Measurements from ENCODE around the gene TSPAN9. TPM values are rescaled to one million over a fixed set of nuclear protein-coding genes. Genes with fewer than 3 reads are reported as not detected.

Gene TSPAN9
- total and polyA plus RNA-seq, 10 of the 15 experiments (the other 5 are each of a cell fraction or from before 2014, with no cell fraction given) = 0.03 to 1.0 (median 0.12) TPM; not detected in 5

DNA sequence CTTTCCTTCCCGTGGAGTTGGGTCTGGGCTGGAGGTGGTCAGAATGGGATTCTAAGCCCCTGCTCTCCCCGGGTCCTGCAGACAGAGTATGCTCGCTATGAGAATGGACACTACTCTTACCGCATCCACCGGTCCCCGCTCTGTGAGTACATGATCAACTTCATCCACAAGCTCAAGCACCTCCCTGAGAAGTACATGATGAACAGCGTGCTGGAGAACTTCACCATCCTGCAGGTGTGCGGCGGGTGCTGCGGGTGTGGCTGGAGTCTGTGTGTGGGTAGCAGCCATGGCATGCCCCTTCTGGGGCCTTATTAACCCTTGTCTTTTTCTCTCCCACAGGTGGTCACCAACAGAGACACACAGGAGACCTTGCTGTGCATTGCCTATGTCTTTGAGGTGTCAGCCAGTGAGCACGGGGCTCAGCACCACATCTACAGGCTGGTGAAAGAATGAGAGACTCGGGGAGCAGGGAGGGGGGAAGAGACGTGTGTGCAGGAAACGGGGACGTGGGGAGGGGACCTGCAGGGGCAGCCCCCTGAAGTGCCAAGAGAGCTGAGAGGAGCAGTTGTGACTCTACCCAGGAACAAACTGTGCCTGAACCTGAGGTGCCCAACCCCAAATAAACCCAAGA lies 37.0 kb upstream of the TSPAN9 start:
- intact Hi-C loops (cut with micrococcal nuclease; ENCODE audit: unreplicated experiment) (no loop called here), in situ Hi-C loops (cut with MboI) (no loop called here)
- no peak for FAIRE-seq
- CTCF ChIA-PET = no interaction called here
- no peak overlapping the region for H3K9ac ChIP-seq (ENCODE audit: control insufficient read depth, insufficient read depth, low read length)
- RAD21 ChIA-PET (ENCODE audit: unreplicated experiment) = no interaction called here
- 38% methylated on average over 15 of the region's 15 CpGs for WGBS (ENCODE audit: insufficient coverage, insufficient replicate concordance, low lambda C conversion rate, missing lambda C conversion rate)
- no peaks in the 10 kb centered on the region; a peak in 1 of 4 replicates for H3K27me3 ChIP-seq (replicated peaks in 1 of 2; ENCODE audit: control insufficient read depth in 2 of 2, insufficient read depth in 2 of 2, low read length in 1 of 2)
- H2AFZ ChIP-seq (ENCODE audit: control insufficient read depth, low read depth, low read length) = no peak overlapping the region
- SMC1A ChIA-PET (ENCODE audit: uncharacterized antibody, unreplicated experiment) = no interaction called here
- no peak for TF ChIP-seq NFYB (IDR thresholded peaks at IDR 0.05; ENCODE audit: insufficient read depth, low read depth, low read length)
- TF ChIP-seq MYC (IDR thresholded peaks at IDR 0.05; ENCODE audit: insufficient read depth, insufficient read length, insufficient replicate concordance, low read length, severe bottlenecking) = no peak
- TF ChIP-seq SREBF2 (IDR thresholded peaks at IDR 0.05; ENCODE audit: low read length) = no peak
- TF ChIP-seq CREM (IDR thresholded peaks at IDR 0.05; ENCODE audit: low read depth) = no peak
- no peak for TF ChIP-seq NBN (IDR thresholded peaks at IDR 0.05)
- TF ChIP-seq, protein P1, sequence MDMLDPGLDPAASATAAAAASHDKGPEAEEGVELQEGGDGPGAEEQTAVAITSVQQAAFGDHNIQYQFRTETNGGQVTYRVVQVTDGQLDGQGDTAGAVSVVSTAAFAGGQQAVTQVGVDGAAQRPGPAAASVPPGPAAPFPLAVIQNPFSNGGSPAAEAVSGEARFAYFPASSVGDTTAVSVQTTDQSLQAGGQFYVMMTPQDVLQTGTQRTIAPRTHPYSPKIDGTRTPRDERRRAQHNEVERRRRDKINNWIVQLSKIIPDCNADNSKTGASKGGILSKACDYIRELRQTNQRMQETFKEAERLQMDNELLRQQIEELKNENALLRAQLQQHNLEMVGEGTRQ (IDR thresholded peaks at IDR 0.05; ENCODE audit: borderline replicate concordance, low read depth, low read length) = no peak
- TF ChIP-seq RELA (IDR thresholded peaks at IDR 0.05; ENCODE audit: borderline replicate concordance, partially characterized antibody) = no peak
- TF ChIP-seq FOS (IDR thresholded peaks at IDR 0.05; ENCODE audit: borderline replicate concordance, extremely low read depth, insufficient read length) = no peak
- H3K27ac ChIP-seq (ENCODE audit: control insufficient read depth, insufficient read depth) = no peak overlapping the region
- H3K79me2 ChIP-seq (ENCODE audit: control insufficient read depth, insufficient read depth, low read length) = no peaks in the 10 kb centered on the region
- H3K4me1 ChIP-seq (ENCODE audit: control insufficient read depth, insufficient read depth, low read length) = no peaks in the 10 kb centered on the region
- no peaks in the 10 kb centered on the region for H3K9me3 ChIP-seq (replicated peaks; ENCODE audit: control insufficient read depth, insufficient read depth, low read length)
- no peak for ATAC-seq
- POLR2A ChIA-PET = no interaction called here
- no peaks in the 10 kb centered on the region for H4K20me1 ChIP-seq (ENCODE audit: control insufficient read depth, insufficient read depth)
- BruUV-seq (replicated peaks) = no TSS peak
- no peak for DNase-seq (ENCODE audit: low read depth, low spot score)
- H3K4me3 ChIP-seq = no peak overlapping the region
- H3K36me3 ChIP-seq (ENCODE audit: control insufficient read depth in 2 of 2, insufficient read depth in 2 of 2, low read length in 1 of 2) = no peaks in the 10 kb centered on the region
- H3K4me2 ChIP-seq (ENCODE audit: control insufficient read depth, insufficient read depth) = no peak overlapping the region
